ENCODE results near the gene KRT6B.
A peak's percentile ranks its signal among the peaks of the same experiment; 100 is the strongest.
"Not testable (repeated sequence)": the region's sequence is repeated elsewhere in the genome, so short reads cannot be mapped to it uniquely, and the experiment has no call there.

Gene KRT6B

DNA sequence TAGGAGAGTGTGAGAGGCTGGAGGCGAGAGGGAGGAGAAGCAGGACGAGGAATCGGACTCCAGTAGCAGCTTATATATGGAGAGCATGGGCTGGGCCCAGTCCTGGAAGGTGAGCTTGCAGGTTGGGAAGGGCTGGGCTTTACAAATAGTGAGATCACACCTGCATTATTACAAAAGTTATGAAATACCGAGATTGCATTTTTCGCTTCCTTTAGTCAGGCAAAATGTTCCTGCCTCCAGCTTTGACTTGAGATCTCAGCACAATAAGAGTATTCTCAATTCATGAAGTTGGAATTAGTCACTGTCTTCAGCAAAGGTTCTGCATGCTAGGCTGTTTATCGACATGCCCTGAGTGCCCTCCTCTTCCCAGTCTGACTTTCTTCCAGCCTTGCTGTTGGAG, at the start of gene KRT6B:
Gene KRT6B, minus strand, starts transcription at position 46 of the 400 bp plus-strand sequence. CDS start 68 bp downstream, outside the sequence.
- no peak for DNase-seq

DNA sequence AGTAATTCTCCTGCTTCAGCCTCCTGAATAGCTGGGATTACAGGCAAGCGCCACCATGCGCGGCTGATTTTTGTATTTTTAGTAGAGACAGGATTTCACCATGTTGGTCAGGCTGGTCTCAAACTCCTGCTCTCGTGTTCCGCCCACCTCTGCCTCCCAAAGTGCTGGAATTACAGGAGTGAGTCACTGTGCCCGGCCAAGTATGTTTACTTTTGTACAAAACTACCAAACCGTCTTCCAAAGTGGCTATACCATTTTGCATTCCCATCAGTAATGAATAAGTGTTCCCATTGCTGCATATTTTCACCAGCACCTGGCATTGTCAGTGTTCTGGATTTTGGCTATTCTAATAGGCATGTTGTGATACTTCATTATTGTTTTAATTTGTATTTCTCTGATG, 49.5 kb upstream of the KRT6B start:
- DNase-seq: no peak

DNA sequence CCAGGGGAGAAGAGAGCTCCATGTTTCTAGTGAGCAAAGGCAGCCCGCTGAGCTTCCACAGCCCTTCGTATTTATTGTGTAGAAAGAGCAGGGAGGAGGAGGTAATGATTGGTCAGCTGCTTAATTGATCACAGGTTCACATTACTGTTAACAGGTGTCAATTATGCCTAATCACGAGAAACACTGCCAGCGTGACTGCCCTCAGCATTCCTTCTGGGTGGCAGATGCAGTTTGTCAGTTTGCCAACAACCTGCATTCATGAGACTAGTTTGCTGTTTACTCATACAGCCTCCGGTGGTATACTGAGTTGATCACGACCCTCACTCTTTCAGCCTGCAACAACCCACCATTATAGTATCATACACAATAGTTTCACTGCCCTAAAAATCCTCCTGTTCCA, 48.6 kb upstream of the KRT6B start:
- not testable (repeated sequence) for DNase-seq

DNA sequence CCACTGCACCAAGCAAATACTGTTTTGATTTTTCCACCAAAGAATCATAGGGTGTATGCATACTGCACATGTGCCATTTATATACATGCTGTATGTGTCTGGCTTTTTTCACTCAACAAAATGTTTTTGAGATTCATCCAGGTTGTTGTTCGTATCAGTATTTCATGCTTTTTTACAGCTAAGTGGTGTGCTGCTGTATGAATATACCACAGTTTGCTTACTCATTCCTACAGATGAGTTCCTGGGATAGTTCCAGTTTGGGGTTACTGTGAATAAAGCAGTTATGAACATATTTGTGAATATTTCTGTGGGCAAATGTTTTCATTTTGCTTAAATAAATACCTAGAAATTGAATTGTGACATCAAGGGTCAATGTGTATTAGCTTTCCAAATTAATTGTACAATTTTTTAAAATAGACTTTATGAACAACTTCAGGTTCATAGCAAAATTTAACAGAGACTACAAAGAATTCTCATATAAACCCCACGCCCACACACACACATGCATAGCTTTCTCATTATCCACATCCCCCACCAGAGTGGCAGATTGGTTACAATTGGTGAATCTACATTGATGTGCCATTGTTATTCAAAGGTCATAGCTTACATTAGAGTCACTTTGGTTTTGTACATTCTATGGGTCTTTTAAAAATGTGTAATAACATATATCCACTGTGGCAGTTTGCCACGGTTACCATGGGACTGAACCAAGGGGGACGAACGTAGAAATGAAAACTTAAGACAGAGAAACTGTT, 48.0 kb upstream of the KRT6B start:
- DNase-seq: no peak

DNA sequence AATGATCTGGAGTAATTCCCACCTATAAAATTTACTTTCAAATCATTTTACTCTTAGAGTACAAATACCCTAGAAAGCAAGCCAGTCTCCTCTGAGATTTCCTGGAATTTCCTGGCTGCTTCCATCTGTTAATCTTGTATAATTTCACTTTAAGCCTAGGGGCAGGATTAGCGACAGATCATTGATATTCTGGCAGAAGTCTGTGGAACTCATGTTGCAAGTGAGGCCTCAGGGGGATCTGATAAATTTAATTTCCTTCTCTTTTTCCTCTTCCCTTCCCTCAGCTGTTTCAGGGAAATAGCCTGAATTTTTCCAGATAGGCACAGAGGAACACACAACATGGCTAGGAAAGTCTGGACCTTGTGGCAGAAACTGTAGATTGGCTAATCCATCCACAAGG, 47.0 kb upstream of the KRT6B start:
- DNase-seq: no peak

DNA sequence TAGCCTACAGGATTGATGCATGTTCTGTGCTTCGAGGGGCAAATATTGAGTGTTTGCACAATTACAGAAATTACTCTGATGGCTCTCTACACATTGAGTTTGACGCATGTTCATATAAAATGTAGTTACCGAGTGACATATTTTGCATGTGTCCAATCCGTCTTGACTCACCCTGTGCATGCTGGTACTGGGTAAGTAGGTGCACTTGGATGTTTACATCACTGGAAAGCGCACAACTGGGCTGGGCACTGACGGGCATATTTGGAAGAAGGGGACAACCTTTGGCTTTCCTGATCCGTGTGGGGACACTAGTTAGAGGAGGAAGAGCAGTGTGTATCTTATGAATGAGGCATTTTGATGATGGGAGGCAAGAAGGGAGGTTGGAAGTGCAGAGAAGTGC, 46.0 kb upstream of the KRT6B start:
- DNase-seq: no peak

DNA sequence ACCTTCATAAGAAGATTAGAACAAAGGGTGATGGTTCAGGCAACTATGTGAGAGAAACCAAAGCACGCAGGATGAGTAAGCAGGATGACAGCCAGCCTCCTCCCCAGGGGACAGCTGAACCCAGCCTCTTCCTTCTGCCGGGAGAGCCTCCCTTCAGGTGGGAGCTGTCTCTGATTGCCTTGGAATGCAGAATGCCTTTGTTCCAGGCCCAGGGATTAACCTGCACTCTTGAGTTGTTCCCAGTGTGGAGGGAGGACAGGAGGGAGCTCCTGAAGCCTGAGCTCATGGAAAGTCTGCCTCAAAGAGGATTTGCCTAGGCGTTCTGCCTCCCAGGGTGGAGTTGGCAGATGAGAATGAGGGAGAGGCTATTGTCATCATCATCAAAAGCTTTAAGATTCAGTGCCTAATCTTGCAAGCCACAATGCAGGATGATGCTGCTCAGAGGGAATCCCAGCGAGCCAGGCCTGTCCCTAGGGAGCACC, 44.7 kb upstream of the KRT6B start:
- DNase-seq: no peak

DNA sequence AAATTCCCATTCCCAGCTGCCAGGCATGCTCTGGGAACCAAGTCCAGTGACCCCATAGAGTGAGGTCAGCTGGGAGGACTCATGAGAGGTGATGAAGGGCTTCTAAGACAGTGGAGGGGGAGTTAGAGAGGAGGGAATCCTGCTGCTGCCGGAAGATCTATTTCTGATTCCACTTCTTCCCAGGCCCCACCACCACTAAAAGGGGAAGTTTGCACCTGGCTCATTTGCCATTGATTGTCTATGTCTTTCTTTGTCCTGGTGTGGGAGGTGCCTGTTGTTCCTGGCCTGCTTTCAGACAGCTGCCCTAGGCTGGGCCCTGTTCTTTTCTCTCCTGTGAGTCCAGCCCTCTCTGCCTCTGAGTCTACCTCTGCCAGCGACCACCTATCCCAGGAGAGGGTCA, 44.1 kb upstream of the KRT6B start:
- DNase-seq: no peak

DNA sequence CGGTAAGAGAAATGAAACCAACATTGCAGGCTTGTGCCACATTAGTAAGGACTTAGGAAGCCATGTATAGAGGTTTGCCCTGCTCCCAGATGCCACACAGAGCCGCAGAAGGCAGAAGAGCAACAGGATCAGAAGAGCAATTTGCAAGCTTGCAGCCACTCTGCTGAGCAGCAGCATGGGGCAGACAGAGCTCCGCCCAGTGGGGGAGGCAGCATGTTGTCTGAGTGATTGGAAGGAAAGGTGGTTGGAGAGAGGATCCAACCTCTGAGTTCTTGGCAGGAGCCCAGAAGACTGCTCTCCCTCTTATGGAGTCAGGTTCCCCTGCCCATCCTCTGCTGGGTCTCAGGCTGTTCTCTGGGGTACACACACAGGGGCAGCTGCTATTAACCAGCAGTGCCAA, 43.4 kb upstream of the KRT6B start:
- peak; percentile 64 for DNase-seq

DNA sequence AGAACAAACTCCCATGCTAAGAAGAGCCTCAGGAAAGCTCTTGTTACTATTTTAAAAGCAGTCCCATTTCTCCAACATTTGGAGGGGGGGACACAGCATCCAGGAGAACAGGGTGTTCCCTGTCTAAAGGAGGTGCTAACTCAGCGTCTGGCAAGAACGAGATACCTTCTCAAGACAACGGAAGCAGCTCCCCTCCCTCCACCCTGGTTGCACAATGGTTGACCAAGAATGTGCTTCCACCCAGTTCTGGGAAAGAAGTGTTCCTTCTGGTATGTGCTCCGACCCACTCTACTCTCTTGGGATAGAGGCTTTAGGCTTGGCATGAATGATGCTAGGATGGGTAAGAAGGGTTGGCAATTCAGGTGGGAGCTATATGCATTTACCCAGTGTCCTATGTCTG, 42.6 kb upstream of the KRT6B start:
- no peak for DNase-seq

DNA sequence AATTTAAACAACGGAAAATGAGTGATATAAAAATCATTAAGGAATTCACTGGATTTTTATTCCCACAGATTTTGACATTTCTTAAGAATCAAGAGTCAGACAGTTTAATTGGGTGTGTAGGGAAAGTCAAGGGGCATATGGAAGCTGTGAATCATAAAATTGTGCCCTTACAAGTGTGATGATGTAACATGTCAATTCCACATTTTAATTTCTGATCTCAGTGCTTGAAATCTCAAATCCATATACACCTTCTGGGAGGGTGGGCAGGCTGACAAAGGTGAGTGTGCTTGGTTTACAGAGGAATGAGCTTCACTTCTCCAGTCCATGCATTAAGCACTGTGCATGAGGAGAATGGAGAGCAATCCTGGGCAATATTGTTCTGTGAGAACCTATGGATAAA, 42.2 kb upstream of the KRT6B start:
- DNase-seq: no peak

DNA sequence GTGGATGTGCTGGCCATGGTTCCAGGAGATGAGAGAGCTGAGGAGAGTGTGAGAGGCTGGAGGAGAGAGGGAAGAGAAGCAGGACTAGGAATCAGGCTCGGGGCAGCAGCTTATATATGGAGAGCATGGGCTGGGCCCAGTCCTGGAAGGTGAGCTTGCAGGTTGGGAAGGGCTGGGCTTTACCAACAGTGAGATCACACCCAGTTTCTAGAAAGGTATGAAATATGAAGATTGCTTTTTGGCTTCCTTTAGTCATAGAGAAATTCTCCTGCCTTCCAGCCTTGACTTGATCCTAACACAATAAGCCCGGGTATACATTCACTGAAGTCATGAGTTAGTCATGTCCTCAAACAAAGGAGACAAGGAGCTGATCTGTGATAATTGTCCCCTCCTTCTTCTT, 41.2 kb upstream of the KRT6B start, which contains the start of gene KRT6A:
Gene KRT6A, minus strand, starts transcription at position 86 of the 400 bp plus-strand sequence. Its CDS starts 69 bp downstream, at position 17.
- DNase-seq: no peak

DNA sequence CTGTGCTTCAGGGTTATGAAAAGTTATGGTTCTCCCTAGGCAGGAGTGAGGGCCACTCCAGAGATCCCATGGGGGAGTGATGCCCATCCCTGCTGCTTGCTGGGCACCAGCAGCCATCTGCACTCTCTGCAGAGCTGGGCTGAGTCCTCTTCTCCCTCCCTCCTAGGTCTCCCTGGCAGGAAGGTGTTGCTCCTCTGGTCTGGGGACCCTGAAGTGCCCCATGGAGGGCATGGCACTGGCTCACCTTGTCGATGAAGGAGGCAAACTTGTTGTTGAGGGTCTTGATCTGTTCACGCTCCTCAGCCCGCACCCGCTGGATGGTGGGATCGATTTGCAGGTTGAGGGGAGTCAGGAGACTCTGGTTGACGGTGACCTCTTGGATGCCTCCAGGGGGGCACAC, 40.5 kb upstream of the KRT6B start:
- not testable (repeated sequence) for DNase-seq

DNA sequence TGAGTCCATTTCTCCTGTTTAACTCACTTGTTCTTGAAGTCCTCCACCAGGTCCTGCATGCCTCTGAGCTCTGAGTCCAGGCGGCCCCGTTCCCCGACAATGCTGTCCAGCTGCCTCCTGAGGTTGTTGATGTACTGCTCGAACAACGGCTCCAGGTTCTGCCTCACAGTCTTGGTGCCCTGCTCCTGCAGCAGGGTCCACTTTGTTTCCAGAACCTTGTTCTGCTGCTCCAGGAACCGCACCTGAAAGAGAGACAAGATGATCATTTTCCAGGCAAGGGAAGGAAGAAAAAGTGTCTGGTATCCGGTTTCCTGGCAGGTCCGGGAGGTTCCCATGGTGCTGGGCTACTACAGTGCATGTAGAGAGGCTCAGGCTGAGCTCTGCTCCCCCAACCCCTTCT, 39.5 kb upstream of the KRT6B start:
- DNase-seq: not testable (repeated sequence)

DNA sequence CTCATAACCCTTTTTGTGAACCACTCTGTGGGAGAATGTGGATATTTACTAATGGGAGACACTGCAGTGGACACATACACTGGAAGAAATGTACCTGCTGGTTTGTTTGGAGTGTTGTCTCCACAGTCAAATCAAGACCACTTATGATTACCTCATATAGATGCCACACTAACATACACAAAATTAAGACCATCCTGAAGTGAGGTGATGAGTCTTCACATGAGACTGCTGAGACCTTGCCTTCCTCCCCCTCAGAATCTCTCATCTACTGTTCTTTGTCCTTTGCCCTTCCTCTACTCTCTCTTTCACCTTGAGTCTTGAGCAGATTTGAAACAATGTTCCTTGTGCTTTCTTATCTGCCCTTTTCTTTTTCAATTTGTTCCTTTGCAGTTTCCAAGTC, 36.8 kb upstream of the KRT6B start:
- DNase-seq: no peak

DNA sequence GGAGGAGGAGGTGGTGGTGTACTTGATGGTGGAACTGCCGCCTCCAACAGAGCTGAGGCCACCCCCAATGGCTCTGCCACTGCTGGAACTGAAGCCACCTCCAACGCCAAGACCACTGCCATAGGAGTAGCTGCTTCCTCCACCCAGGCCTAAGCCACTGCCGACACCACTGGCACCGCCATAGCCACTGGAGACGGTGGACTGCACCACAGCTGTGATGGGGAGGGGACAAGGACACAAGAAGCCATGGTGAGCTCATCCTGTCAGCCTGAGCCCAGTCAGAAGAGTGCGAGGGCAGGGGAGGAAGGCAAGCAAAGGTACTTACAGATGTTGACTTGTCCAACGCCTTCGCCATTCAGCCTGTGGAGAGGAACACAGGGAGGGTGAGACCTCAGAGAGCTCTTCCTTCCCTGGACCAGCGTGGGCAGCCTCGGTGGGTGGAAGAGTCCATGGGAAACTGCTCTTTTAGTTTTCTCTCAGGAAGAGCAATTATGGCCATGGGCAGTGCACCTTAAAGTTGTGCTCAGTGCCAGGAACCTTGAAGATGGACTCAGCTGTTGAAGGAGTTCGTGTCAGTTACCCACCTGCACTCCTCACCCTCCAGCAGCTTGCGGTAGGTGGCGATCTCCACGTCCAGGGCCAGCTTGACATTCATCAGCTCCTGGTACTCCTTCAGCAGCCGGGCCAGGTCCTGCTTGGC, 35.9 kb upstream of the KRT6B start:
- not testable (repeated sequence) for DNase-seq

DNA sequence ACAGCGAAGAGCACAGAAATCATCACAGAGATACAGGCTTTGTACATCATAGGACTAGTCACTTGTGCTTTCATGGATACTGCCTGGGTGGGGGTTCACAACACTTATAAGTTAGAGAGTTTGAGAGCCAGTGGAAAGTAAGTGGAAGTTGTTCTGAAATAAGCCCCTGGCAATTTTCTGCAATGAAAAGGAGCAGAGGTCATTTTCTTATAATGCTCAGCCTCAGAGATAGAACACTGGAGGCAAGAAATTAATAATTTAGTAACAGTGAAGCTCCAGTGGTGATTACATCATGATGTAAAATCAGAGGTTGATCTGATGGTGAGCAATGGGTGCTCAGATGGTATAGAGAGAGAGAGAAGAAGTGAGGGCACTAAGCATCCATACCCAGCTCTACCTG, 35.3 kb upstream of the KRT6B start:
- DNase-seq: no peak

DNA sequence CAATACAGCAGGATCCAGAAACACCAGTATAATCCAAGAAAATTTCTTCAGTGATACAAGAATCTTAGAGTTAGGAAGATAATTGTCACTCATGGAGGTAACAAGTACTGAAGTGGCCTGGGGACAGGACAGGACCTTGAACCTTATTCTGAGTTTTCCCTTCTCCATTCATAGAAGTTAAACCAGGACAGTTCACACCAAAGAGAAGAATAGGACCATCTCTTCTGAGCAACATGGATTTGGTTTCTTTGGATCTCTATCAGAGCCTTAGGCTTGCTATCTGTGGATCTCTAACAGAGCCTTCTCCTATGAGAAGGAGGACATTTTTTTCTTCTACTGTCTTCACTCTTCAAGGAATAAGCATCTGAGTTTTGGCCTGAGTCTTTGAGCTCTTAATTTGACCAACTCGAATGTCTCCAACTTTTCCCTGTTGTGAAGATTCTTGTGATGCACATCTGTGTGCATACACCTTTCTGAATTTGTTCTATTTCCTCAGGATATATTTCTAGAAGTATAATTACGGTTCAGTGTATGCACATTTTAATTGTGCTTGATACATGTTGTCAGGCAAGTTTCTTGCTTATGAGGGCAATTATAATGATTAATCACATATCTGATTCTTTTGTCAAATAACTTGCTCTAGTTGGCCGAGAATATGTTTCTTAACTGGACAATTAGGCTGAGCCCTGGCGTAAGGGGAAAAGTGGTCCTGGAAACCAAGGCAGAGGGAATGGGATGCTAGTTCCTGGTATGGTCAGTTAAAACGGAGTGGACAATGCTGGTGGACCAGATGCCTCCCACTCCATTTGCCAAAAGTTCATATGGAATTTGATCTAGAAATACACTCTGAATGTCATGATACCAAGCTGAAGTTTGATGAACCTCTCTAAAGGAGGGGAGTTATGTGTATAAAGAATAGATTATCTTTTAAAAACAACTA, 34.5 kb upstream of the KRT6B start:
- DNase-seq: no peak

DNA sequence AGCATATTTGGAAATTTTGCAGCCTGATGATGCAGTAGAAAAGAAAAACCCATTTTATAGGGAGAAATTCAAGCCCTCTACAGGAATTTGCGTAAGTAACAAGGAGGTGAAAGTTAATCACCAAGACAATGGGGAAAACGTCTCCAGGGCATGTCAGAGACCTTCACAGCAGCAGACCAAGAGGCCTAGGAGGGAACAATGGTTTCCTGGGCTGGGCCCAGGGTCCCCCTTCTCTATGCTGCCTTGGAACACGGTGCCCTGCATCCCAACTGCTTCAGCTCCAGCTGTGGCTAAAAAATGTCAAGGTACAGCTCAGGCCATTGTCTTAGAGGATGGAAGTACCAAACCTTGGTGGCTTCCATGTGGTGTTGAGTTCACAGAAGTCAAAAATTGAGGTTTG, 28.1 kb upstream of the KRT6B start:
- no peak for DNase-seq

DNA sequence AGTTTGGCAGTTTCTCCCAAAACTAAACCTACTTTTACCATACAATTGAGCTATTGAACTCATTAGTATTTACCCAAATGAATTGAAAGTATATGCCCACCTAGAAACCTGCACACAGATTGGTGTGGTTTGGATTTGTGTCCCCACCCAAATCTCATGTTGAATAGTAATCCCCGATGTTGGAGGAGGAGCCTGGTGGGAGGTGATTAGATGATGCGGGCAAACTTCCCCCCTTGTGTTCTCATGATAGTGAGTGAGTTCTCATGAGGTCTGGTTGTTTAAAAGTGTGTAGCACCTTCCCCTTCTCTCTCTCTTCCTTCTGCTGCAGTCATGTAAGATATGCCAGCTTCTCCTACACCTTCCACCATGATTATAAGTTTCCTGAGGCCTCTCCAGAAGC, 25.7 kb upstream of the KRT6B start:
- no peak for DNase-seq

DNA sequence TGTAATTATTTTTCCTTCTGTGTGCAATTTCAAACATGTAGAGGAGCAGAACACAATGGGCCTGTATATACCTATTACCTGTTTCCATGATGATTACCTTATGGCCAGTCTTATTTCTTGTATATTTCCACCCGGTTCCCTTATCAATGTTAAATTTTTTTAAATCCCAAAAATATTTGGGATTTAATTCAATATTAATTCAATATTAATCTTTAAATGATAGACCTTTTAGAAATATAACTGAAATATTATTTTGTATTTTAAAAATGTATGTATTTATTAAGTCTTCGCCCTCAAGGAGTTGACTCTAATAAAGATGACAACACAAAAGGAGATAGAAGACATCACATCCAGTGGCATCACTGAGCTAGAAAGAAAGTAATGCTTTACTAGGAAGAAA, 22.3 kb upstream of the KRT6B start:
- no peak for DNase-seq

DNA sequence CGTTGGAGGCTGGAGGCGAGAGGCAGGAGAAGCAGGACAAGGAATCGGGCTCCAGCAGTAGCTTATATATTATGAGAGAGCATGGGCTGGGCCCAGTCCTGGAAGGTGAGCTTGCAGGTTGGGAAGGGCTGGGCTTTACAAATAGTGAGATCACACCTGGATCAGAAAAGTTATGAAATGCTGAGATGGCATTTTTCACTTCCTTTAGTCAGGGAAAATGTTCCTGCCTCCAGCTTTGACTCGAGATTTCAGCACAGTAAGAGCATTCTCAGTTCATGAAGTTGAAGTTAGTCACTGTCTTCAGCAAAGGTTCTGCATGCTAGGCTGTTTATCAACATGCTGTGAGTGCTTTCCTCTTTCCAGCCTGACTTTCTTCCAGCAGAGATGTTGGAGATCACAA, 21.8 kb upstream of the KRT6B start, which contains the start of gene KRT6C:
Gene KRT6C, minus strand, starts transcription at position 38 of the 400 bp plus-strand sequence. CDS start 68 bp downstream, outside the sequence.
- no peak for DNase-seq

DNA sequence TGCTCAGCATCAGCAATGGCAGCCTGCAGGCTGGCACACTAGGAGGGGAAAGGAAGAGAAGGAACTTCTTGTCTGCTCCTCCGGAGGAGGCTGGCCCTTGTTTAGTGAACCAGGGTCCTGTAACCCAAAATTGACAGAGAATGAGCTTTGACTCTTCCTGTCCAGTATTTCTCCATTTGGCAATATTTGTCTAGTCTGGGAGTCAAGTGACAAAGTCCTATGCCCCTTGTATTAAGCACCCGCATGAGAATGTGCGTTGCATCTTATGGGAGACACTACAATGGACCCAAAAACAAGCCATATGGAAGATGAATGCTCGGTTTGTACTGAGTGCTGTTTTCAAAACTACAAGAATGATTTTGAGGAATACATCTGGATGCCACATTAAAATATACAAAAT, 17.9 kb upstream of the KRT6B start:
- DNase-seq: no peak

All from DMS79 treated with DMSO at 0.1 percent for 48 hours (cell line).